Subcutaneous adipose tissue (tissue), 4 donors: ENCODE data around the gene WWTR1. TPM values are rescaled to one million over a fixed set of nuclear protein-coding genes. Genes with fewer than 3 reads are reported as not detected.

Experiments used
- CTCF ChIP-seq: fragments of 450-650 bp; IDR thresholded peaks from one replicate; pipeline ENCODE4 v1.5.1; 2016; ENCODE audit warnings: low read depth, mild to moderate bottlenecking, control low read depth, antibody characterized with exemption, moderate library complexity
- total RNA-seq, 4 donors: library from RNA; depleted of rRNA; stranded (reverse); fragments of >200 nt; gene quantifications; one replicate each; pipeline ENCODE4 v1.1.0, GENCODE V29; 2016

The WWTR1 gene
- total RNA-seq, 4 donors from 2014 or later: 47.9 to 89.3 (median 62.4) TPM

- no peak for TF ChIP-seq CTCF
Observed at GRCh38 chr3:149588909-149589308, 68.9 kb downstream of the WWTR1 start.

GRCh38 chr3:149587383-149587782 lies 70.4 kb downstream of the WWTR1 start:
- no peak for TF ChIP-seq CTCF

- no peak for TF ChIP-seq CTCF
Observed at GRCh38 chr3:149586871-149587270, 71.0 kb downstream of the WWTR1 start.

GRCh38 chr3:149585401-149585726 lies 72.5 kb downstream of the WWTR1 start:
- no peak for TF ChIP-seq CTCF

GRCh38 chr3:149583921-149584635 lies 73.7 kb downstream of the WWTR1 start:
- TF ChIP-seq CTCF: no peak

- no peak for TF ChIP-seq CTCF
Observed at GRCh38 chr3:149582395-149582794, 75.4 kb downstream of the WWTR1 start.

- TF ChIP-seq CTCF: no peak
Observed at GRCh38 chr3:149581681-149582370, 76.0 kb downstream of the WWTR1 start.
